HG02884 (cell line): ENCODE data around the gene KDM4C.
"Not testable (repeated sequence)": the region's sequence is repeated elsewhere in the genome, so short reads cannot be mapped to it uniquely, and the experiment has no call there.

Experiments
- ATAC-seq: cut with Tn5 transposase; IDR thresholded peaks from one replicate; pipeline ENCODE4 v1.9.1; 2021; ENCODE audit warnings: mild to moderate bottlenecking, moderate library complexity; ENCODE audit not compliant: unreplicated experiment

Gene KDM4C

DNA sequence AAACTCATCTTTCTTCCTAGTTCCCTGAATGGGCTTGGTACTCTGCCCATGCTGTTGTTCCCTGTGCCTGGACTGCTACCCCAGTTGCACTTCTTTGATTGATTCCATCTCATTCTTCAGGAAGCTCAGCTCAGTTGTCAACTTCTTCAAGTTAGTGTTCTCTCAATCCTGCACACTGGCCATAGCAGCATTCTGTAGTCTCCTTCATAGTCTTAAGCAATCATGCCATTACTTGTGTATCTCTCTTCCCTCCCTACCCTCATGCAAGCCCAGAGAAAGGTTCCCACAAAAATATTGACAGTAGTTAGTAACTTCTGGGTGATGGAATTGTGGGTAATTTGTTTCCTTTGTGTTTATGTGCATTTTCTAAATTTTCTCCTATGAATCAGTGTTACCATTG is 5.5 kb downstream of the KDM4C start:
- ATAC-seq = no peak

DNA sequence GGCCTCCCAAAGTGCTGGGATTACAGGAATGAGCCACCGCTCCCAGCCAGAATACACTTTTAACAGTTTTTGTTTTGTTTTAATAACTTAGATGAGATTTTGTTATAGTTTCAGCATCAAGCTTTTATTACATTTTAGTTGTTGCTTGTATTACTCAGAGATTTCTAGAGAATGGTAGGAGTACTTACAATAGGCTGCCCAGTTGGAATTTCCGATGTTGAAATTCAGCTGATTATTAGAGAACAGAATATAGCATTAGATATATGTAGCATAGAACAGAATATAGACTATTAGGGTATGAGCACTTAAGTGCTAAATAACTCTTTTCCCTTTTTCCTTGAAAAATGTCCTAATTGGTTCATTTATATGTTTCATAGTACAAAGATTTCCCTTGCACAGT is 6.2 kb downstream of the KDM4C start:
- no peak for ATAC-seq

DNA sequence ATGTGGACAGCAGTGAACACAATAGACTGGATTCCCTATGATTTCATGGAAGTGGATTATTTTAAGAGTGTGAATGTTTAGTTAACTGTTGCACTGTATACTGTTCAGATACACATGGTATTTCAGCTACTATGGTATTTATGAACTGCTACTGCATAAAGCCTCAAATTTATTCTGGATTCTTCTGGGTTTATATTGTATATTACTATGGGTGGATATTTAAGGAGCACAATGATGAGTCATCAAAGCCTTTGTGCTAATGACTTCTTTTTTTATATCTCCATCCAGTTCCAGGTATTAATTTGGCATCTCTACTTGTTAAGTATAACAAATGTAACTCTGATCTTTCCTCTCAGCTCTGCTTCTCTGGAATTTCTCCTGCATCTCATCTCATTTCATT is 6.8 kb downstream of the KDM4C start:
- no peak for ATAC-seq

DNA sequence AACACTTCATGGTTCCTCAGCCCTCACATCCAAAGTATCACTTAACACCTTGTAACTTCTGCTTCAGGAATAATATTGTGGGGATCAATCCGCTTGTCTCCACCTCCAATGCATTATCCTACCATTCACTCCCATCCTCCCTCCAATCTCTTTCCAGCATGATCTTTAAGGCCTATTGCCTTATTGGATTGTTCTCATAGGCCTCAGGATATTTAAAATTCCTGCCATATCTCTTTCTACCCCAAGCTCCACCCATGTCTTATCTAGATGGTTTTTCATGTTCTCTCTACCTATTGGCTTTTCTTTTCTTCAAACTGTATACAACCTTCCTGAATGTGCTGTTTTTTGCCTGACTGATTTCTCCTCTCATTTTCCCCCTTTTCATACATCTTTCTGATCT is 7.2 kb downstream of the KDM4C start:
- no peak for ATAC-seq

DNA sequence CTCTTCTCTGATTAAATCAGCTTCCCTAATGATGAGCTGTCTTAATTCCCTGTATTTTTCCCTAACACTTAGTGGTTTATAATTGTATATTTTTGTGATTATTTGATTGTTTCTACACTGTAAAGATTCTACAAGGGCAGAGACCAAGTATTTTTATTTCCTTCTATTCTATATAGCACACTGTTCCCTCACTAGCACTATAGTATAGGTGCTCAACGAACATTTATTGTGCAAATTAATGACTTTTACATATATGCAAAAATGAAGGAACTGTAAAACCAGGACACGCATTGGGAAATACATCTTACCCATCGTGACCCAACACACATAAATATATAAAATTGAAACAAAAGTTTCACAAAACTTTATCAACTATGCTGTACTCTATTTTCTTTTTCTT is 7.6 kb downstream of the KDM4C start:
- ATAC-seq = no peak

DNA sequence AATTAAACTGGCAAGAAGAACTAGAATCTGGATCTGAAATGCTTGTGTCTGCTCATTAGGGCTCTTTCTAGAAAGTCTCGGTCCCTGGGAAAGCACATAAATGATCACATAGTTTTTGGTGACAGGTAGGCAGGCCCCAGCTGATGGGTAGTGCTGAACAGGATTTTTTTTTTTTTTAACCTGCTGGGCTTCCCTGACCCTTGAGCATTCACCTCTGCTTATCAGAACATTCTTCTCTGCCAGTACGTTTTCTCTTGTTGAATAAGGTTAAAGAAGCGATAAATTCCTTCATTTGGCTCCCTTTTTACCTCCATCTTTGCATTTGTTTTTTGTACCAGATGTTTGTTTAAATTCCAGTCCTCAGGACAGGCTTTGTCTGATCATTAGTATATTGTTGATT is 8.8 kb downstream of the KDM4C start:
- ATAC-seq = no peak

DNA sequence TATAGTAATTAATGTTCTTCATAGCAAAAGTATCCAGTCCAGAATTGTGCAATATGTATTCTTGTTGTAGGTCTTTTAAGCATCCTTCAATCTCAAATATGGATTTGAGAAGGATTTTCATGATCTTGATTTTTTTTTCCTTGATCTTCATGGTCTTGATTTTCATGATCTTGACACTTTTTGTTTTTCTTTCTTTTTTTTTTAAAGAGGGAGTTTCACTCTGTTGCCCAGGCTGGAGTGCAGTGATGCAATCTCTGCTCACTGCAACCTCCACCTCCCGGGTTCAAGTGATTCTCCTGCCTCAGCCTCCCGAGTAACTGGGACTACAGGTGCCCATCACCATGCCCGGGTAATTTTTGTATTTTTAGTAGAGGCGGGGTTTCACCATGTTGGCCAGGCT is 10.8 kb downstream of the KDM4C start:
- not testable (repeated sequence) for ATAC-seq

DNA sequence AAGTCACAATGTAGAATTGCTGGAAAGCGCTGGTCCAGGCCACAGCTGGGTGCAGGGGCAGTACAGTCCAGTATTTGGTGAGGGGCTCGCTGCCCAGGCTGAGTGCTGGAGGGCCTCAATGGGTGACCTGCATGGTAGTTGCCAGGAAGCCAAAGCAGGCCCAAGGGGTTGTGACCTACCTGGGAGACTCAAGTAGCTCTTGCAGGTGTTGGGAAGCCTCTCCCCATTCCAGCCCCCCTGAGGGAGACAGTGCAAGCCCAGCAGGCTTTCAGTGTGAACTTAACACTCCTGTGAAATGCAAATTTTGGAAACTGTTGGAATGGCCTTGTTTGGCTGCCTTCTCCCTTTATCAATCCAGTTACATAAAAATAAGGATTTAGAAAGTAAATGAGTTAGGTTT is 13.9 kb downstream of the KDM4C start:
- no peak for ATAC-seq

DNA sequence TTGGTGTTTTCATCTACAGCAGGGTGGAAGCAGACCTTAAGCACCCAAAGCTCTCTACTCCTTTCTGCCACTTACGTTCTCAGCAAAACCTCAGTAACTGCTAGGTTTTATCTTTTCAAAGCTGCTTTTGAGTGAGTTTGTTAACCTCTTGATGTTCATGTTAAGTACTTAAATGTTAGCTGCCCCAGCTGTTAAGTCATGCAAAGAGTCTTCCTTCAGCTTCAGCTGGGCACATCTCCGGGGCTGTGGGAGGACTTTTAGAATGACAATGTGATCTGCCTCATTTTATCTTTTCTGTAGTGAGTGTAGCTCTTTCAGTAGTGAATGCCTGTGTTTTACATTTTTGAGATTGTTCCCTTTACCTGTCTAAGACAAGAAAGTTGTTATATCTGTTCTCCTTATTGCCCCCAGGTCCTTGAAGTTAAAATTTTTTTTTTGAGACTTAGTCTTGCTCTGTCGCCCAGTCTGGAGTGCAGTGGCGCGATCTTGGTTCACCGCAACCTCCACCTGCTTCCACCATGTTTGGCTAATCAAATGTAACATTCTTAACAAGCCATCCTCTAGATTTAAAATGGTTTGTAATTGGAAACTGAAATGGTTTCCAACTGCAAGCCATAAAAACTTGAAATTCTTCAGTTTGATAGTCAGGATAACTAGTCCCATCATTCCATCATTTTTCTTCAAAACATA is 19.6 kb downstream of the KDM4C start:
- no peak for ATAC-seq

DNA sequence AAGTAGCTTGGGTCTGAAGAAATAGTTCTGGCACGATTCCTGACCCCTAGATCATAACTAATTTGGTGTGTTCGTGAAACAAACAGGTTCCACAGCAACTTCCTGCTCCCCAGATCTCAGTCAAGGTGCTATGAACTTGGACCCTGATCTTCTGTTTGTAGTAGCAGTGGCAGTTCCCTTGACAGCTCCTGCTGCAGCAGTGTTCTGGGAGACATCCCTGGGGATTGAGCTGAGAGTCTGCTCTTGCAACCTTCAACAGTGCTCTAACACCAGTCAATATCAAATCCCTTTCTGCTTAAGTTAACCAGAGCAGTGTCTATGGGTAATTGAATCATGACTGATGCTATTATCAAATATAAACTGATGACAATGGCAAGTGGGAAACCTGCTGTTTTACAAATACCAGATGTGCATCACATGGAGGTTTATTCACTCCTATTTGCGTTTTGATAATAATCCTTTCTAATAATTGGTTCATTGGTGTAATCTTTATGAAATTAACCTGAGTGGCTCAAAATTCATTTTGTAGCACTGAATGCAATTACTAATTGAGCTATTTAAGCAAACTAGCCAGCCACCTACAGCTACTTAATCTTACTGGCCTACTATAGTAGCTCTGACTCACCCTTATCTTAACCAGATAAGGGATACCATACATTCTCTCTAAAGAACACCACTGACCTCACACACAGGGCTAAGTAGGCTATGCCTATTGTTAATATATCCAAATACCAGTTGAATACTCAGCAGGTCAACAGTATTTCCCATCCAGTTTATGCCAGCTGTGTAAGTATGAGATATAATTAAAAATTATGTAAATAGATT is 21.9 kb downstream of the KDM4C start:
- ATAC-seq = no peak

DNA sequence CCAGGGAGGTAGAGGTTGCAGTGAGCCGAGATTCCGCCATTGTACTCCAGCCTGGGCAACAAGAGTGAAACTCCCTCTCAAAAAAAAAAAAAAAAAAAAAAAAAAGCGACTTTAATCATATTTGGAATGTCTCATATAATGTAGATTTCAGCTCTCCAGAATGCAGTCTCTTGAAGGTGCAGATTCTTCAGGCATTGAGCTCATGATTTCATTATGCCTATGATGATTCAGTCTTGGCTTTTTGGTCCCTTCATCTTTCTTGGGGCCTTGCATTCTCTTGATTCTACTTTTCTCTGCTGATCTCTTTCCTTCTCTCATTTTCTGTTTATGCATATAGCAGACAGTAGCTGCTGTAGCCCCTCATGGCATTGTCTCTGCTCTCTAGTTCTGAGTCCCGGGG is 22.9 kb downstream of the KDM4C start:
- no peak for ATAC-seq

DNA sequence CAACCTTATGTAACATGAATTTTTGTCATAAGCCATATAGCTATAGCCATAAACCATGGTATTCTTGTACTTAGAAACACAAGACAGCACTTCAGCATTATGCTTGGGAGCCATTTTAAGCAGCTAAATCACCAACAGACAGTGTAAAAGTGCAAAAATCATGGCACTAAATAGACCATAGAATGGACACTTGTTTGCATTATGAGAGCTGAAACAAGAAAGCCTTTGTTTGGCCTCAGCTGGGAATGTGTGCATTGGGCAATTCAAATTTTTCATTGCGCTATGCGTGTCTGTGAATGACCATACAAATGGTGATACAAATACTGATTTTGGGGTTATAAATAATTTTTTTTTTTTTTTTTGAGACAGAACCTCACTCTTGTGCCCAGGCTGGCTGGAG is 23.7 kb downstream of the KDM4C start:
- no peak for ATAC-seq

DNA sequence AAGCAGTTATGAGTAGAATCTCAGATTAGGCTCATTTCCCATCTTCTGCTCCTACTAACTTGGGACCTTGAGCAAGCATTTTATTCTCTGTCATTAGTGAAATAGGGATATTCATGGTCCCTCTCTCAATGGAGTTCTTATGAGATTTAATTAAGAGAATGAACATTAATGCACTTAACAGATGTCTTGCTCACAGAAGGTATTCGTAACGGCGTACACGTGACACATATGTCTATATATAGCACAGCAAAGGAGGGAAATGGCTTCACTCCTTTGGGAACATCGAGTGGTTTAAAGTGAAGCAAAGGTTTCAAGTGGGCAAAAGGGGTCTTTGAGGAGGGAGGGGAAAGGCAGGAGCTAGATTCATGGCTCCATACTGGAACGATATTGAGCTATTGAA is 24.6 kb downstream of the KDM4C start:
- ATAC-seq = no peak

DNA sequence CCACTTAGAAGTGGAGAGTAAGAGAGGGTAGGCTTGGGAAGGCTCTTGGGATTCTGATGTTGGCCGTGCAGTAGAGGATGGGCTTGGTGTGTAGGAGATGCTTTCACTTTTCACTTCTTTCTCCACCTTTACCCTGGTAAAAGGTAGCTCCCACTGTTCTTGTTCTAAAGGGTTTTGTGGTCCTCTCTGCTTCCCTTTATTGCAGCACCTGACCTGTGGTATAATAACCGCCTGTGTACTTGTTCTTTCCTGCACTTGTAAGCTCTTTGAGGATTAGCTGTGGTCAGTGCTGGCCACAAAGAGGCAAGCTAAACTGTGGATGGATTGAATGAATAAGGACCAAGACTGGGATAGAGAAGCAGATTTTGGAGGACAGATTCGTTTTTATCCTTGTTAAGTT is 25.2 kb downstream of the KDM4C start:
- ATAC-seq = no peak

DNA sequence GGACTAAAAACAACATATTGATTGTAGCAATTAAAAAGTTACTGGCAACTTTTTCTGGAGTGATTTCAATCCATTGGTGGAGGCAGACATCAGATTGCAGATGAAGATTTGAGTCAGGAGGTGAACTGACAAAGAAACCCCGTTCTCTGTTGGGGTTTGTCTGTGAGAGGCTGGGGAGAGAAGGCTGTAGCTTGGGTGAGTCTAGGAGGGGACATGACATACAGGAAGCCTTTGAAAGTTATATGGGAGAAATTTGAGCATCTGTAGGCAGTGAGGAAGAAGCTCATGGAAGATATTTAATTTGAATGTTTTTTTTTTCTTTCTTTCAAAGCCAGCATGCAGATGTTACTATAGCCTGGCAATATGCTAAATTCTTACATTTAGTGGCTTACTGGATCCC is 26.0 kb downstream of the KDM4C start:
- no peak for ATAC-seq

DNA sequence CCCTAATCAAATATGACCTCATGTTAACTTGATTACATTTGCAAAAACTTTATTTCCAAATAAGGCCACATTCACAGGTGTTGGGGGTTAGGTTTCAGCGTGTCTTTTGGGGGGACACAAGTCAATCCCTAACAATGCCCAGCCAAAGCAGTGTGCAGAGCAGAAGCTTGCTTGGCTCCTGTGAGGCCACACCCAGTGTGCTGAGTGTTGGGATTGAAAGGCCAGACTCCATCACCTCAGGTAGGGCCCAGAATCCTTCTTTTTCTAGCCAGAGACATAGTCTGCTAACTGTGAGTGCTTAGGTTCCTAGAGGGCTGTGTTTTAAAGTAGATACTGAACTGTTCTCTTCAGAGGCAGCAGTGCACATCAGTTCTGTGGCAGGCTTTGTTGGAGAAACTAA is 27.9 kb downstream of the KDM4C start:
- ATAC-seq = no peak

DNA sequence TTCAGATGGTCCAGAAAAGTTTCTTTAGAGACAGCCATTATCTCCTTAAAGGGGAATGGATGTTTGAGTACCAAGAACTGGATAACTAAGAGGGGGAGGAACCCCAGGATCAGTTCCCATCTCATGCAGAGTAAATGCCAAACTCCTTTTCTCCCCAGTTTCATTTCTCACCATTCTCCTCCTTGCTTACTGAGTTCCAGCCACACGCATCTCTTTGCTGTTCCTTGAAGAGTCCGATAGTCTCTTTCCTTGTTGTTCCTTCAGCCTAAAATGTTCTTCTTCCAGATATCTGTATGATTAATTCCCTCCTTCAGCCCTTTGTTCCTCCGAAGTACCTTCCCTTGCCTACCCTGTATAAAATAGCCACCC is 30.0 kb downstream of the KDM4C start:
- ATAC-seq = no peak

DNA sequence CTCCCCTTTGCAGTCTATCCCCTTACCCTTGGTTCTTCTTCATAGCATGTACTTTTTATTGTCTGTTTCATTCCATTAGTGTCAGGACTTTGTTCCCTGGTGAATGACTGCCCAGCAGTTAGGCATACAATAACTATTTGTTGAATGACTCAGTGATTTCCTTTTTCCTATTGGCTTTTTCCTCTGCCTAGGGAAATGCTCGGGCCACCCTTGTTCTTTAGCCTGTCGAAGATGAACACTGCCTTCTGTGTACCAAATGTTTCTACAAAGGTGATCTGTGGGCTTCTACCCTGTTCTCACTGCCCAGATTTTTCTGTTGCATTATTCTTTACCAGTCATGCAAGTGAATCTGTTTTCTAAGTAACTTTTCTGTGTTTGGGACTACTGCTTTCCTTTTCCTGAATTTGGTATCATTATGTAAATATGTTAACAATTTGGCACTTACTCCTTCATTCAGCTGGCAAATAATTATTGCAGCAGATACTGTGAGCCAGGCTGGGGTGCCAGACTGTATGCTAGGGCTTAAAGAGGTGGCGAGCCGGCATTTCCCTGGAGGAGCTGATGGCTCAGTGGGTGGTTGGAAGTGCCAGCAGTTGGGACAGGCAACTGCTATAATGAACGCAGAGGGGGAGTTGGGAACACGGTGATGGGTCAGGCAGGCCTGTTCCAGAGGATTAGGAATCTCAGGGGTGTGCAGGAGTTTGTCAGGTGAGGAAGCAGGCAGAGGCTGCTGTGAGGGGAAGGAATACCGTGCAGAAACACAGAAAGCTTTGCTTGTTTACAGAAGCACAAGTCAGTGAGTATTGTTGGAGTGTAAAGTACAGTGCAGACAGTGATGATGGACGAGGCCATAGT is 30.6 kb downstream of the KDM4C start:
- ATAC-seq = no peak

DNA sequence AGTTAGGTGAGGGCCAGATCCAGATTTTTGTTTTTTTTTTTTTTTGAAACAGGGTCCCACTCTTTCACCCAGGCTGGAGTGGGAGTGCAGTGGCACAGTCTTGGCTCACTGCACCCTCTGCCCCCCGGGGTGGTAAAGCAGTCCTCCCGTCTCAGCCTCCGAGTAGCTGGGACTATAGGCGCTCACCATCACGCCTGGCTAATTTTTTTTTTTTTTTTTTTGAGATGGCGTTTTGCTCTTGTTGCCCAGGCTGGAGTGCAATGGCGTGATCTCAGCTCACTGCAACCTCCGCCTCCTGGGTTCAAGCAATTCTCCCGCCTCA is 31.2 kb downstream of the KDM4C start:
- not testable (repeated sequence) for ATAC-seq

DNA sequence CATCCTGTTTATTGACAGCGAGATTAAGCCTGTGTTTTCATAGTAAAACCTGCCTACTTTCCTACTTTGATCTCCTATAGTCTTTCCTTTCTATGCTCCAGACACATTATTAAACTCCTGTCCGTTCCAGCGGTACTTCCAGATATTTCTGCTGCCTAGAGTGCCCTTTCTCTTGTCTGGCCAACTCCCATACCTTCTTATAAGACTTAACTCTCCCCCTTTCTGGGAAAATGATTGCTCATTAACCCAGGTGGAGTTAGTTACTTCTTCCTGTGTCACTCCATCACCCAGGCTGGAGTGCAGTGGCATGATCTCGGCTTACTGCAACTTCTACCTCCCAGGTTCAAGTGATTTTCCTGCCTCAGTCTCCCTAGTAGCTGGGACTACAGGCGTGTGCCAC is 33.1 kb downstream of the KDM4C start:
- ATAC-seq = no peak

DNA sequence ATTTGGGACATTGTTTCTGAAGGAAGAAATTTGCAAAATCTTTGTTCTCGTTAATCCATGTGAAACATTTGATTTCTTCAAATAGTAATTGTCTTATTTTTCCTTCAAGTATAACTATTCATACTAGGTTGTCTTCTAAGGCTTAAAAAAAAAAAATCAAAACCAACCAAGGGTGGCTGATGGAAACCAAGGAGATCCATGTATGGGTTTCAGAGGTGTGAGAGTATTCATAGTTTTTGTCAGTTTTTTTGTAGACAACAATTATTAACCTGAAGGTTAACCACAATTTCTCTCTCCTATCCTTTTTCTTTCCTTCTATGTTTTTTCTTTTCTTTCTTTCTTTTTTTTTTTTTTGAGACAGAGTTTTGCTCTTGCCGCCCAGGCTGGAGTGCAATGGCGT is 35.4 kb downstream of the KDM4C start:
- no peak for ATAC-seq

DNA sequence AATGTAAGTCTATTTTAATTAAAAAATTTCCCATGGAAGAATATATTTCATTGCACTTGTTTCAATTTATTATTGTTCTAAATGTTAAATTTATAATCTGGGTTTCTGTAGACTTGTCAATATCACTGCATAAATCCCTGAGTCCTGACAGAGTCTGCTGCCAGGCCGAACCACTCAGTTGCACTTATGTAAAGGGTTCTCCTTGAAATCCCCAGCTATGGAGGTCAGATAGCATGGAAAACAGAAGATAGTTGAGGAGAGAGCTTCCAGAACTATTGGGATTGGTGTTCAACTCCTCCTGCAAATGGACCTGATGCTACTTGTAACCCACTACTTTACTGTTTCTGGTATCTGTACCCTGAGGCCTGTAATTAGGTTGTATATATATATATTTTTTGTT is 37.2 kb downstream of the KDM4C start:
- no peak for ATAC-seq
